OCI-LY1 (cell line): ENCODE measurements around the gene SYT7.
"Not testable (repeated sequence)": the region's sequence is repeated elsewhere in the genome, so short reads cannot be mapped to it uniquely, and the experiment has no call there.

Experiments used
- H2AFZ ChIP-seq: fragments of 200-600 bp; sonication (generic), shearing (Covaris generic); 2 replicates; pipeline ENCODE4 v1.6.0; 2014; ENCODE audit warnings: antibody characterized with exemption, mild to moderate bottlenecking, low read length
- H3F3A ChIP-seq: fragments of 200-600 bp; sonication (generic), shearing (Covaris generic); 2 replicates; pipeline ENCODE4 v1.6.0; 2014; ENCODE audit warnings: mild to moderate bottlenecking, antibody characterized with exemption, low read length, moderate library complexity; ENCODE audit not compliant: insufficient read depth
- H3K27ac ChIP-seq: fragments of 200-600 bp; sonication (generic); 2 replicates; pipeline ENCODE4 v1.5.1; 2014; ENCODE audit warnings: low read length, mixed run types, mild to moderate bottlenecking, low read depth; ENCODE audit not compliant: poor library complexity, severe bottlenecking
- H3K27me3 ChIP-seq: fragments of 200-600 bp; sonication (generic); 2 replicates; pipeline ENCODE4 v1.6.0; 2014; ENCODE audit warnings: antibody characterized with exemption, mild to moderate bottlenecking, low read length, moderate library complexity; ENCODE audit not compliant: insufficient read depth
- H3K36me3 ChIP-seq: fragments of 200-600 bp; sonication (generic); 2 replicates; pipeline ENCODE4 v1.6.1; 2014; ENCODE audit warnings: mild to moderate bottlenecking, antibody characterized with exemption, low read length, moderate library complexity, mixed read lengths; ENCODE audit not compliant: insufficient read depth
- H3K4me1 ChIP-seq: fragments of 200-600 bp; sonication (generic); 2 replicates; pipeline ENCODE4 v1.5.1; 2014; ENCODE audit warnings: mild to moderate bottlenecking, low read length, moderate library complexity; ENCODE audit not compliant: insufficient read depth, severe bottlenecking
- H3K4me2 ChIP-seq: fragments of 200-600 bp; sonication (generic), shearing (Covaris generic); 2 replicates; pipeline ENCODE4 v1.6.1; 2014; ENCODE audit warnings: low read length
- H3K4me3 ChIP-seq: fragments of 200-600 bp; sonication (generic); 2 replicates; pipeline ENCODE4 v1.5.1; 2014; ENCODE audit warnings: low read length, low read depth, mild to moderate bottlenecking, mixed read lengths; ENCODE audit not compliant: poor library complexity, severe bottlenecking
- H3K79me2 ChIP-seq: fragments of 200-600 bp; shearing (Covaris generic); 2 replicates; pipeline ENCODE4 v1.6.1; 2016; ENCODE audit warnings: mixed run types, low read length, mixed read lengths; ENCODE audit not compliant: insufficient read depth
- H3K9ac ChIP-seq: fragments of 200-600 bp; sonication (generic), shearing (Covaris generic); 2 replicates; pipeline ENCODE4 v1.6.1; 2014; ENCODE audit warnings: mild to moderate bottlenecking, low read length, mixed read lengths
- H3K9me2 ChIP-seq: fragments of 200-600 bp; sonication (generic), shearing (Covaris generic); 2 replicates; pipeline ENCODE4 v1.6.1; 2014; ENCODE audit warnings: low read depth, mild to moderate bottlenecking, low read length, mixed read lengths
- H3K9me3 ChIP-seq: fragments of 200-600 bp; shearing (Covaris generic); 2 replicates; pipeline ENCODE4 v1.6.1; 2014; ENCODE audit warnings: low read length, mixed read lengths
- H4K20me1 ChIP-seq: fragments of 200-600 bp; sonication (generic), shearing (Covaris generic); 2 replicates; pipeline ENCODE4 v1.6.0; 2016; ENCODE audit warnings: mild to moderate bottlenecking, low read length; ENCODE audit not compliant: insufficient read depth
- EZH2 ChIP-seq: fragments of 200-600 bp; sonication (generic), shearing (Covaris generic); IDR thresholded peaks from 2 replicates; pipeline ENCODE4 v1.8.0; 2017; ENCODE audit warnings: borderline replicate concordance, mixed run types, mild to moderate bottlenecking, antibody characterized with exemption, low read length, moderate library complexity, mixed read lengths
- TF ChIP-seq, protein P1 (sequence below): fragments of 200-600 bp; sonication (generic), shearing (Covaris generic); IDR thresholded peaks from 2 replicates; pipeline ENCODE4 v1.5.1; 2017; ENCODE audit warnings: mild to moderate bottlenecking, antibody characterized with exemption, low read length, moderate library complexity, mixed read lengths

The SYT7 gene

DNA sequence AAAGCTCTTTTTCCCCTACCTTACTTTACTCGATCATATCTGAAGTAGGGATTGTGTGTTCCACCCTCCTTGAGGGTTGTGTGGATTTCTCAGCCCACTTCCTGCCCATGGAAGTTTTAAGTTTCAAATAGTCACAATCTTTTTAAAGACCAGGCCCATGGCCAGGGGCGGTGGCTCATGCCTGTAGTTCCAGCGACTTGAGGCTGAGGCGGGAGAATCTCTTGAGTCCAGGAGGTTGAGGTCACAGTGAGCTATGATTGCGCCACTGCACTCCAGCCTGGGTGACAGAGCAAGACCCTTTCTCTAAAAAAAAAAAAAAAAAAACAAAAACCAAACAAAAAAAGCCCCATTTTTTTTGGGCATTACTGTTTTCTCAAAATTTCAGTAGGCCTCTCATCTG lies 108.6 kb downstream of the SYT7 start:
- no peak overlapping the region for H3K27ac ChIP-seq
- no peaks in the 10 kb centered on the region for H3K79me2 ChIP-seq
- no peaks in the 10 kb centered on the region for H3F3A ChIP-seq
- H3K9me3 ChIP-seq: no peaks in the 10 kb centered on the region
- H3K36me3 ChIP-seq: no peaks in the 10 kb centered on the region; the same call in 1 of the 2 replicates
- no peaks in the 10 kb centered on the region for H3K9me2 ChIP-seq
- no peaks in the 10 kb centered on the region for H3K27me3 ChIP-seq
- no peaks in the 10 kb centered on the region for H3K4me1 ChIP-seq
- H3K4me3 ChIP-seq: no peak overlapping the region
- H4K20me1 ChIP-seq: no peaks in the 10 kb centered on the region
- H2AFZ ChIP-seq: no peak overlapping the region
- H3K9ac ChIP-seq: no peak overlapping the region
- no peak overlapping the region for H3K4me2 ChIP-seq
- TF ChIP-seq, protein P1, sequence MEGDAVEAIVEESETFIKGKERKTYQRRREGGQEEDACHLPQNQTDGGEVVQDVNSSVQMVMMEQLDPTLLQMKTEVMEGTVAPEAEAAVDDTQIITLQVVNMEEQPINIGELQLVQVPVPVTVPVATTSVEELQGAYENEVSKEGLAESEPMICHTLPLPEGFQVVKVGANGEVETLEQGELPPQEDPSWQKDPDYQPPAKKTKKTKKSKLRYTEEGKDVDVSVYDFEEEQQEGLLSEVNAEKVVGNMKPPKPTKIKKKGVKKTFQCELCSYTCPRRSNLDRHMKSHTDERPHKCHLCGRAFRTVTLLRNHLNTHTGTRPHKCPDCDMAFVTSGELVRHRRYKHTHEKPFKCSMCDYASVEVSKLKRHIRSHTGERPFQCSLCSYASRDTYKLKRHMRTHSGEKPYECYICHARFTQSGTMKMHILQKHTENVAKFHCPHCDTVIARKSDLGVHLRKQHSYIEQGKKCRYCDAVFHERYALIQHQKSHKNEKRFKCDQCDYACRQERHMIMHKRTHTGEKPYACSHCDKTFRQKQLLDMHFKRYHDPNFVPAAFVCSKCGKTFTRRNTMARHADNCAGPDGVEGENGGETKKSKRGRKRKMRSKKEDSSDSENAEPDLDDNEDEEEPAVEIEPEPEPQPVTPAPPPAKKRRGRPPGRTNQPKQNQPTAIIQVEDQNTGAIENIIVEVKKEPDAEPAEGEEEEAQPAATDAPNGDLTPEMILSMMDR: no peak
- no peak for TF ChIP-seq EZH2

DNA sequence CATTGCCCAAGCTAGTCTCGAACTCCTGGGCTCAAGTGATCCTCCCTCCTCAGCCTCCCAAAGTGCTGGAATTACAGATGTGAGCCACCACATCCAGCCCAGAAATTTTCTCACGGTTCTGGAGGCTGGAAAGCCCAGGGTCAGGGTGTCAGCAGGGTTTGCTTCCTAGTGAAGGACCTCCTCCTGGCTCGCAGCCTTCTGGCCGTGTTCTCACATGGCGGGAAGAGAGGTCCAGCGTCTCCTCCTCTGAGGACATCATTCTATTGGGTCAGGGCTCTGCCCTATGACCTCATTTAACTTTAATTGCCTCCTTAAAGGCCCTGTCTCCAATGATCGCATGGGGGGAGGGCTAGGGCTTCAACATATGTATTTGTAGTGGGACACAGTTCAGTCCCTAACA lies 112.9 kb downstream of the SYT7 start:
- Histone ChIP-seq H3K4me2 (no peak overlapping the region), H3K27ac (no peak overlapping the region), H2AFZ (no peak overlapping the region), H3K9me3 (peaks cover 3% of the 10 kb centered on the region; the same call in 1 of the 2 replicates), H3K79me2 (no peaks in the 10 kb centered on the region), H3K27me3 (no peaks in the 10 kb centered on the region), H4K20me1 (no peaks in the 10 kb centered on the region), H3K9ac (no peak overlapping the region), H3K9me2 (no peaks in the 10 kb centered on the region), H3F3A (no peaks in the 10 kb centered on the region), H3K4me3 (no peak overlapping the region), H3K36me3 (no peaks in the 10 kb centered on the region; the same call in 1 of the 2 replicates), H3K4me1 (no peaks in the 10 kb centered on the region)
- TF ChIP-seq, protein P1: no peak
- no peak for TF ChIP-seq EZH2

DNA sequence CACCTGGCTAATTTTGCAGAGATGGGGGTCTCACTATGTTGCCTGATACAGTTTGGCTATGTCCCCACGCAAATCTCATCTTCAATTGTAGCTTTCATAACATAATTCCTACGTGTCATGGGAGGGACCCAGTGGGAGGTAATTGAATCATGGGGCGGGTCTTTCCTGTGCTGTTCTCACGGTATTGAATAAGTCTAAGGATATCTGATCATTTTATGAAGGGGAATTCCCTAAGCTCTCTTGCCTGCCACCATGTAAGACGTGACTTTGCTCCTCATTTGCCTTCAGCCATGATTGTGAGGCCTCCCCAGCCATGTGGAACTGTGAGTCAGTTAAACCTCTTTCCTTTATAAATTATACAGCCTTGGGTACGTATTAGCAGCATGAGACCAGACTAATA lies 113.3 kb downstream of the SYT7 start:
- H3K9ac ChIP-seq, H3K4me1 ChIP-seq, H3K9me2 ChIP-seq, H3F3A ChIP-seq, H3K4me3 ChIP-seq, H3K27me3 ChIP-seq, H3K4me2 ChIP-seq, H2AFZ ChIP-seq, H3K9me3 ChIP-seq, H4K20me1 ChIP-seq, H3K27ac ChIP-seq, H3K79me2 ChIP-seq, H3K36me3 ChIP-seq: not testable (repeated sequence)
